ENCODE measurements around the gene LRPAP1. TPM values are rescaled to one million over a fixed set of nuclear protein-coding genes. Genes with fewer than 3 reads are reported as not detected.

Gene LRPAP1
- total and polyA plus RNA-seq, 2 experiments from 2014 or later = 191 to 299 TPM

Other genes with a start within 250 kb of the LRPAP1 start
- 22.5 and 33.6 TPM in 2 replicates for gene RGS12, start 239.4 kb downstream of the LRPAP1 start, total RNA-seq
- 19.6 and 31.9 TPM in 2 replicates for gene RGS12, start 239.4 kb downstream of the LRPAP1 start, polyA plus RNA-seq
- 0.32 and 0.87 TPM in 2 replicates for gene HGFAC, start 90.5 kb downstream of the LRPAP1 start, total RNA-seq
- gene HGFAC, start 90.5 kb downstream of the LRPAP1 start, polyA plus RNA-seq = 1.7 and 1.8 TPM in 2 replicates
- 0.23 TPM in 1 of 2 replicates, not detected in the other for gene DOK7, start 69.1 kb downstream of the LRPAP1 start, total RNA-seq
- gene DOK7, start 69.1 kb downstream of the LRPAP1 start, polyA plus RNA-seq = 1.1 and 1.8 TPM in 2 replicates
- 4.9 and 6.3 TPM in 2 replicates for gene ADRA2C, start 234.0 kb upstream of the LRPAP1 start, total RNA-seq
- 7.7 and 11.0 TPM in 2 replicates for gene ADRA2C, start 234.0 kb upstream of the LRPAP1 start, polyA plus RNA-seq